Stimulated activated CD8-positive, alpha-beta memory T cell treated with anti-CD3 and anti-CD28 coated beads, Interleukin-15, amount 100 ng/mL, for 48 hours (primary cell): ENCODE results near the gene NOB1.
"Not testable (repeated sequence)": the region's sequence is repeated elsewhere in the genome, so short reads cannot be mapped to it uniquely, and the experiment has no call there.

ENCODE experiments used
- DNase-seq, 2 donors: peaks; one replicate each; pipeline ENCODE4 v3.0.0-alpha.2; 2020; ENCODE audit warnings: low read depth in 2 of 2

The NOB1 gene

DNA sequence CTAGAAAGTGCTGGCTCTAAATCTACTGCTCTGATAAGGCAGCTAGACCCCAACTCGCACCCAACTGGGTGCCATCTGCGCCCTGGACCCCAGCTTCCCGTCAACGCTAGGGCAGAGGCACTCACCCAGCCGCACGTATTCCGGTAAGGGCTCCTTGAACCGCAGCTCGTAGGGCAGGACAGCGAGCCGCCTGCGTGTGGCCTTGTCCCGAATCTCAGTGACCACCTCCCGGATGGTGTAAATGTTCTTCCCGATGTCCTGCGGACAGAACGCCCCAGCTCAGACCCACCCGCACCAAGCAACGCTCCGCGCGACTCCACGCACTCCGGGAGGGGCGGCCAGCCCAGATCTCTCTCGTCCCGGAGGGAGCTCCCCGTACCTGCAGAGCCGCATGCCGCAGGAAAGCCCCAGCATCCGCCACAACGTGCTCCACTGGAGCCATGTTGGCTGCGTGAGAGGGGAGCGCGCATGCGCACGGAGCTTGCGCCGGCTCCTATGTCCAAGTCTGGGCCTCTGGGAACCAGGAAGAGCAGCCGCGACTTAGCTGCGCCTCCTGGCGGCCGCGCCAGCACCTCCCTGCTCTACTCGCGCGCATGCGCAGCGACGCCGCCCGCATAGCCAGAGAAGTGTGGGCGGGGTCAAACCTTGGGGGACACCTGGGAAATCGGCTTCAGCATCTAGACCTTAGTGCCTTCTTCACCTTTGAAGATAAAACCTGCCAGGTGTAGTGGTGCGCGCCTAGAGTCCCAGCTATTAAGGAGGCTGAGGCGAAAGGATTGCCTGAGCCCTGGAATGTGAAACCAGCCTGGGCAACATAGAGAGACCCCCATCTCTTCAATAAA lies at the start of gene NOB1:
TSS of gene NOB1 (minus strand) at position 458 of the 842 bp plus-strand sequence. CDS start at position 442, 16 bp downstream.
- peak; percentile 95 to 98 for DNase-seq

- no peak for DNase-seq
Measured at GRCh38 chr16:69804297-69804696, 49.6 kb upstream of the NOB1 start.

DNA sequence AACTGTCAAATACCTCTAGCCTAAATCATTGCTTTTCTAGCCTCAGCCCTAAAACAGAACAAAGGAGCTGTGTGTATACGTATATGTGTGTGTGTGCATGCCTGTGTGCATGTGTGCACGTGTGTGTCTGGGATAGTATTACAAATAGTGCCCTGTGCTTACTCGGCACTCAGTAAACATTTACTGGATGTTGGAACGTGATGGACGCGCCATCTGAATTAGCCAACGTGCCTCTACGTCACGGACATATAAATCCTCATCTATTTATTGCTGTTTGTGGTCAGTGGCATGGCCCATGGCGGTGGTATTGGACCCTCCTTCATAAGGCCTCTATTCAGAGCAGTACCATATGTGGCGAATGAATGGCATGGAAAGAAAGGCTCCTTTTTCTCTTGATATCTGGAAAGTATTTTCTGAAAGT lies 44.9 kb upstream of the NOB1 start:
- no peak for DNase-seq

DNA sequence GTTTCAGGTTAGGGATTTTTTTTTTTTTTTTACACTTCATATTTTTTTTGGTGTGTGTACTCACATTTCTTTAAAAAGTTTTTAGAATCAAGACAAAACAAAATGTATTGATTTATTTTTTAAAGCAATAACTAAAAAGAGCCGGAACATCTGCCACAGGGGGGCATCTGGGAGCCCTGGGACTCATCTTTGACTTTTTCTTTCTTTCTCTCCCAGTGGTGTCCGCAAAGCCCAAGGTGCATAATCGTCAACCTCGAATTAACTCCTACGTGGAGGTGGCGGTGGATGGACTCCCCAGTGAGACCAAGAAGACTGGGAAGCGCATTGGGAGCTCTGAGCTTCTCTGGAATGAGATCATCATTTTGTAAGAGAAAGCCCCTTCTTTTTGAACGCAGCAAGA lies 43.7 kb upstream of the NOB1 start:
- no peak for DNase-seq

GRCh38 chr16:69796285-69797118 lies 41.8 kb upstream of the NOB1 start:
- no peak for DNase-seq

GRCh38 chr16:69794486-69794885 lies 39.8 kb upstream of the NOB1 start:
- DNase-seq: no peak

DNA sequence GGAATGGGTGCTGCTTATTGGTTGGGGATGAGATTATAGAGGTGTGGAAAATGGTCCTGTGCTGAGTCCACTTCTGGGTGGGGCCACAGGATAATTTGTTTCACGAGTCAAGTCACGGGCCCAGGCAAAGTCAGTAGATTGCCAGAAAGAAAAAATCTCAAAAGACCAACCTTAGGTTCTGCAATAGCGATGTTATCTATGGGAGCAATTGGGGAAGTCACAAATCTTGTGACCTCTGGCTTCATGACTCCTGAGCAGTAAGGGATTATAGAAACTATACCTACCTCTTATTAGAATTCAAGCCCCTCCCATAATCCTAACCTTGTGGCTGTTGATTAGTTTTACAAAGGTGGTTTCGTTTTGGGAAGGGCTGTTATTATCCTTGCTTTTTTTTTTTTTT lies 38.8 kb upstream of the NOB1 start:
- DNase-seq: no peak

GRCh38 chr16:69791391-69791847 lies 36.7 kb upstream of the NOB1 start:
- DNase-seq: not testable (repeated sequence)

DNA sequence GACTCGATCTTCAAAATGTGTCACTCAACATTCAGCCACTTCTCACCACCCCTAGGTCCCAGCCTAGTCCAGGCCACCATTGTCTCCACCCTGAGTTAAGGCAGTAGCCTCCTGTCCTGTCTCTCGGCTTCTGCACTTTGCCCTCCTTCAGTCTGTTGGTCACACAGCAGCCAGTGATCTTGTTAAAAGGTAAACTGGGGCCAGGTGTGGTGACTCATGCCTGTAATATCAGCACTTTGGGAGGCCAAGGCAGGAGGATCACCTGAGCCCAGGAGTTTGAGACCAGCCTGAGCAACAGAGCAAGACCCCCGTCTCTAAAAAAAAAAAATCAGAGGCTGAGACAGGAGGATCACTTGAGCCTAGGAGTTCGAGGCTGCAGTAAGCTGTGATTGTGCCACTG lies 33.2 kb upstream of the NOB1 start:
- no peak for DNase-seq

GRCh38 chr16:69784586-69784985 lies 29.9 kb upstream of the NOB1 start:
- DNase-seq: no peak

DNA sequence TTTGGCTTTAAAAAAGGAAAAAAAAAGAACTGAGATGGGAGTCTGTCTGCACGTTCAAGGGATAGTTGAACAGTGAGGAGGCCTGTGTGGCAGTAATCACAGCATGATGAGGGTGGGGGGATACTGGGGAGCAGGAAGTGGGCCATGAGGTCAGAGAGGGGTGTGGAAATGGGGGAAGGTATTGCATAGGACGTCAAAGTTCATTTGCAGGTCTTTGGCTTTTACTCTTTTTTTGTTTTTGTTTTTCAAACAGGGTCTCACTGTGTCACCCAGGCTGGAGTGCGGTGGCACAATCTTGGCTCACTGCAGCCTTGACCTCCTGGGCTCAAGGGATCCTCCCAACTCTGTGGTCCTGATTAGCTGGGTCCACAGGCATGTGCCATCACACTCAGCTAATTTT lies 26.4 kb upstream of the NOB1 start:
- no peak for DNase-seq

- no peak for DNase-seq
Measured at GRCh38 chr16:69779724-69780123, 25.0 kb upstream of the NOB1 start.

- no peak for DNase-seq
Measured at GRCh38 chr16:69775563-69775962, 20.8 kb upstream of the NOB1 start.

DNA sequence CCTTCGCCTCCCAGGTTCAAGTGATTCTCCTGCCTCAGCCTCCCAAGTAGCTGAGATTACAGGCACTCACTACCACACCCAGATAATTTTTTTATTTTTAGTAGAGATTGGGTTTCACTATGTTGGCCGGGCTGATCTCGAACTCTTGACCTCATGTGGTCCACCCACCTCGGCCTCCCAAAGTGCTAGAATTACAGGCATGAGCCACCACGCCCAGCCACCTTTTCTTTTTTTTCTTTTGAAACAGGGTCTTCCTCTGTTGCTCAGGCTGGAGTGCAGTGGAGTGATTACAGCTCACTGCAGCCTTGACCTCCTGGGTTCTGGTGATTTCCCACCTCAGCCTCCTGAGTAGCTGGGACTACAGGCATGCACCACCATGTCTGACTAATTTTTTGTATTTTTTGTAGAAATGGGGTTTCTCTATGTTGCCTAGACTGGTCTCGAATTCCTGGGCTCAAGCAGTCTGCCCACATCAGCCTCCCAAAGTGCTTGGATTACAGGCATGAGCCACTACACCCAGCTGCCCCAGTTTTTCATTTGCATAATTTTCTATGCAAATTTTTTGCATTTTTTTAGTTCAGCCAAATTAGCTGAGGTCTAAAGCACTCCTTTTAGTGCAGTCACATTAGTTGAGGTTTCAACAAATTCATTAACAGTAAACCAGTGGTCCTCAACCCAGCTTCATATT lies 18.7 kb upstream of the NOB1 start:
- no peak for DNase-seq

GRCh38 chr16:69771651-69771967 lies 16.9 kb upstream of the NOB1 start:
- no peak for DNase-seq

- DNase-seq: no peak
Measured at GRCh38 chr16:69769404-69769803, 14.7 kb upstream of the NOB1 start.

DNA sequence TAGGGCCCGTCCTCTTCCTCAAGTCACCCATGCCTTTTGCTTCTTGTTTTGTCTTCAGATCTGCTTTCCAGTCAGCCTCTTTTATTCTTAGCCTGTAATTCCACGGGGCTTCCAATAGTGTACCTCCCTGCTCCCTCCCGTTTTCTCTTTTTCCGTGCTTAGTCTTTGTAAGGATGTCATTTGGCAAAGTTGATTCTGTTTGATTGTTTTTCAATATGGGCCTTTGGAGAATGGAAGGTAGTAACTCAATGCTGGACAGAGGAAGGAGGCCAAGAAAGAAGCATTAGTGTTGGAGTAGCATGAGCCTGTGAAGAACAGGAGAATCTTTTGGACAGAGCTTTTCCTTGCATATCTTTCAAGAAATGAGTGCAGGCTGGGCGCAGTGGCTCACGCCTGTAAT lies 13.9 kb upstream of the NOB1 start:
- no peak for DNase-seq

GRCh38 chr16:69767459-69768229 lies 12.9 kb upstream of the NOB1 start:
- DNase-seq: no peak

DNA sequence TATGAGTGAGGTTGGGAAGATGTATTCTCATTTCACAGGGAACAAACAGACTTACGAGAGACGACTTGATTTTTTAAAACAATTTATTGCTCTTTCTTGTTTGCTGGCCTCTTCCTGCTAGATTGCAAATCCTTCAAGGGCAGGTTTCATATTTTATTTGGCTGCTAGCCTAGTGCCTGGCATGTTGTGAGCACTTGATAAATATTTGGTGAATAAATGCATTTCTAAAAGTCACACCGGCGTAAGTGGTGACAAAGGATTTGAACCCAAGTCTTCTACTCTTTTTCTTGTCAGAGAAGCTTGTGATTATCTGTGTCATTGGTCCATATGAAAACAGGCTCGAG lies 8.8 kb upstream of the NOB1 start:
- no peak for DNase-seq

DNA sequence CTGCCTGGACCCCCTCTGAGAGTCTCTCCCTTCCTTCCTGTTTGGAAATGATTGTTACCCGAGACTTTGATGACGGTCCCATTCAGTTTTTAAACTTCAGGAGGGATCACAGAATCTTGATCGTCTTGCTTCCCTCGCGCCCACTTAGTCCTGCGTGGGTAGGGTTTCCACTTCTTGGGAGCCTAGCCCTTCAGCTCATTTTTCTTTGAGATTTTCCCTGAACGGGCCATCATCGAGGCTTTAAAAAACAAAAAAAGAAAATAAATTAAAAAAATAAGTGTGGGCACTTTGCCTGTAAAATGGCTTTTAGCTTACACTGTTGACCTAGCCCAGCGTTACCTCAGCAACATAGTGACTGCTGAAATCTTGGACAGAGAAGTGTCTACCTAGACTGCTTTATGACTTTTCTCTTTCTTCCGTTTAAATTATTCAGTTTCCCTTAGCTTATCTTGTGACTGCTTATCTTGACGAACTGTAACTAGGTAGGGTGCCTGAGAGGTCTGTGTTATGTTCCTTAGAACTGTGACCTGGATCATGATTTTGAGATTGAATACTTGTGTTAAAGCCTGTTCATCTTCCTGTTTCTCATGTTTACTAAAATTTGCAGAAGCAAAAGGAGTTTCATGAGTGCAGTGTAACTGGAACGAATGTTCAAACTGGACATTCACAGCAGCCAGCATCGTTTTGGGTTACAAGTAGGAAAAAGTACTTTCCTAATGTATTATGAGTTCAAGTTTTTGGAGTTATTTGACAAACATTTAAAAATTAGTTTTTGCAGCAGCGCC lies 8.3 kb upstream of the NOB1 start:
- no peak for DNase-seq
